Lung (tissue), 12 donors: ENCODE data around the gene CFAP107. TPM values are rescaled to one million over a fixed set of nuclear protein-coding genes. Genes with fewer than 3 reads are reported as not detected.

Experiments
- ATAC-seq: fragments of 200-7000 bp; cut with Tn5 transposase; one replicate; pipeline ENCODE4 v1.9.1; 2020; ENCODE audit warnings: moderate number of reproducible peaks; ENCODE audit not compliant: insufficient read depth, low FRiP score
- DNase-seq, 3 donors: peaks; one replicate each; pipeline ENCODE4 v3.0.0-alpha.2; 2013 to 2017
- H3K27ac ChIP-seq, 2 donors: one replicate each; pipeline ENCODE4 v1.5.1; 2013; ENCODE audit warnings: mild to moderate bottlenecking in 2 of 2, moderate library complexity in 2 of 2, control low read depth in 1 of 2, inconsistent platforms in 1 of 2, low read depth in 1 of 2, low read length in 1 of 2
- H3K27me3 ChIP-seq, 3 donors: one replicate each; pipeline ENCODE4 v1.5.1; 2013; ENCODE audit warnings: low read length in 2 of 3; ENCODE audit not compliant: control insufficient read depth in 3 of 3, insufficient read depth in 3 of 3
- H3K36me3 ChIP-seq, 4 donors: one replicate each; pipeline ENCODE4 v1.5.1; 2013; ENCODE audit warnings: low read length in 4 of 4, mild to moderate bottlenecking in 1 of 4, moderate library complexity in 1 of 4; ENCODE audit not compliant: control insufficient read depth in 4 of 4, insufficient read depth in 4 of 4
- H3K4me1 ChIP-seq, 5 donors: one replicate each; pipeline ENCODE4 v1.5.1; 2013; ENCODE audit warnings: low read length in 5 of 5, mild to moderate bottlenecking in 2 of 5, moderate library complexity in 1 of 5; ENCODE audit not compliant: control insufficient read depth in 5 of 5, insufficient read depth in 5 of 5
- H3K4me3 ChIP-seq: one replicate; pipeline ENCODE4 v1.5.1; 2013; ENCODE audit warnings: mild to moderate bottlenecking, control low read depth, moderate library complexity
- H3K9ac ChIP-seq, 2 donors: one replicate each; pipeline ENCODE4 v1.5.1; 2013; ENCODE audit warnings: low read length in 2 of 2, control low read depth in 1 of 2; ENCODE audit not compliant: insufficient read depth in 1 of 2
- H3K9me3 ChIP-seq, 4 donors: one replicate each; pipeline ENCODE4 v1.5.1; 2013; ENCODE audit warnings: low read length in 3 of 4, mild to moderate bottlenecking in 1 of 4, moderate library complexity in 1 of 4; ENCODE audit not compliant: control insufficient read depth in 4 of 4, insufficient read depth in 3 of 4
- CTCF ChIP-seq: IDR thresholded peaks from 2 replicates; pipeline ENCODE4 v1.5.1; 2012; ENCODE audit warnings: mild to moderate bottlenecking; ENCODE audit errors: control extremely low read depth, extremely low read depth
- WGBS, 2 donors: extraction: QIAGEN DNeasy Blood & Tissue Kit; methylation state at CpG; one replicate each; pipeline ENCODE4 v1.1.7; 2013; 5-methylcytosine and 5-hydroxymethylcytosine counted together
- polyA plus RNA-seq, 2 donors: library from polyadenylated mRNA; stranded (reverse); fragments of 200-250 nt; gene quantifications; one replicate each; pipeline ENCODE4 v1.2.1, GENCODE V29; 2013
- total RNA-seq, 2 donors: library from RNA; depleted of rRNA in 1 of 2; stranded (reverse); fragments of >200 nt in 1 of 2; gene quantifications; one replicate each; pipeline ENCODE4 v1.2.1, GENCODE V29; 2014 to 2021
- donor health status: control.
- donor health status: control.
- donor health status: Bipolar disorder and iron deficiency.
- donor health status: healthy.
- donor health status: DM: yes; HTN: yes; CAD: no.

Gene CFAP107
- total and polyA plus RNA-seq, 4 donors = 1.3 to 8.5 (median 2.4) TPM

GRCh38 chr1:12745126-12745991 lies 641 bp upstream of the CFAP107 start:
- Histone ChIP-seq H3K9ac (no peak overlapping the region), H3K9me3 (peaks cover 0 to 10% (median 5%) of the 10 kb centered on the region in 4 donors), H3K4me3 (no peak overlapping the region), H3K4me1 (no peaks in the 10 kb centered on the region), H3K36me3 (no peaks in the 10 kb centered on the region), H3K27ac (no peak overlapping the region), H3K27me3 (no peaks in the 10 kb centered on the region)
- ATAC-seq (no peak), DNase-seq (no peak)
- TF ChIP-seq CTCF = no peak
- WGBS, 2 donors = 74 to 79% methylated on average over 3 of the region's 3 CpGs

- ATAC-seq (no peak), DNase-seq (no peak)
- H3K36me3 ChIP-seq = no peaks in the 10 kb centered on the region
- H3K4me1 ChIP-seq = no peaks in the 10 kb centered on the region
- H3K4me3 ChIP-seq = no peak overlapping the region
- no peaks in the 10 kb centered on the region for H3K27me3 ChIP-seq
- H3K9ac ChIP-seq = no peak overlapping the region
- no peak for TF ChIP-seq CTCF
- no peak overlapping the region for H3K27ac ChIP-seq
- peaks cover 0 to 10% (median 5%) of the 10 kb centered on the region in 4 donors for H3K9me3 ChIP-seq
These were observed 2.9 kb downstream of the CFAP107 start for GRCh38 chr1:12748778-12749355.

- Histone ChIP-seq H3K27ac (no peak overlapping the region), H3K4me1 (no peaks in the 10 kb centered on the region), H3K4me3 (no peak overlapping the region), H3K36me3 (no peaks in the 10 kb centered on the region), H3K27me3 (no peaks in the 10 kb centered on the region), H3K9me3 (no peaks in the 10 kb centered on the region), H3K9ac (no peak overlapping the region)
- no peak for DNase-seq
- WGBS, 2 donors = 83 to 85% methylated on average over 4 of the region's 4 CpGs
- ATAC-seq = no peak
- no peak for TF ChIP-seq CTCF
These were observed 8.7 kb downstream of the CFAP107 start for GRCh38 chr1:12754738-12755137.
